ENCODE results near the gene LDLR.
"Not testable (repeated sequence)": the region's sequence is repeated elsewhere in the genome, so short reads cannot be mapped to it uniquely, and the experiment has no call there.

Gene LDLR

DNA sequence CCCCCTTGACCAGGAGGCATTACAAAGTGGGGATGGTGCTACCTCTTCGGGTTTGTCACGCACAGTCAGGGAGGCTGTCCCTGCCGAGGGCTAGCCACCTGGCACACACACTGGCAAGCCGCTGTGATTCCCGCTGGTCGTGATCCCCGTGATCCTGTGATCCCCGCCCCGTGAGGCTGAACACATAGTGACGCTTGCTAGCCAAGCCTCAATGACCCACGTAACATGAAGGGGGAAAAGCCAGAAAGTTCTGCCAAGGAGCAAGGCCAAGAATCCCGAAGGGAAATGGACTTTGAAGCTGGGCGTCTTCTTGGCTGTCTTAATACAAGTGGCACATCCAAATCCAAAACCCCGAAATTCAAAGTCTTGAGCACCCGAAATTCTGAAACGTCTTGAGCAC, 13.7 kb downstream of the LDLR start:
- FAIRE-seq = no peak

DNA sequence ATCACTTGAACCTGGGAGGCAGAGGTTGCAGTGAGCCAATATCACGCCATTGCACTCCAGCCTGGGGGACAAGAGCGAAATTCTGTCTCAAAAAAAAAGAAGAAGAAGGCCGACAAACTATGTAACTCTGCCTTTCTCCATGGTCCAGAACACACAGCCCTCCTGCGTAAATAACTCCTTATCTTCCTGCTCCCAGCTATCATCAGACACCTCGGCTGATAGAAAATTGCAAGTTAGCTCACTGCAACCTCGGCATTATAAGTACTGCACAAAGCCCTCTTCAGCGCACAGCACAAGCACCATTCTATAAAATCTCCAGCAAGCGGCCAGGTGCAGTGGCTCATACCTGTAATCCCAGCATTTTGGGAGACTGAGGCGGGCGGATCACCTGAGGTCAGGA, 14.4 kb downstream of the LDLR start:
- not testable (repeated sequence) for FAIRE-seq; DNase-seq (ENCODE audit: insufficient read length, low spot score)

More for the DNA sequence above, 13.7 kb downstream of the LDLR start:
- no peak for DNase-seq (ENCODE audit: insufficient read length, low spot score)

DNA sequence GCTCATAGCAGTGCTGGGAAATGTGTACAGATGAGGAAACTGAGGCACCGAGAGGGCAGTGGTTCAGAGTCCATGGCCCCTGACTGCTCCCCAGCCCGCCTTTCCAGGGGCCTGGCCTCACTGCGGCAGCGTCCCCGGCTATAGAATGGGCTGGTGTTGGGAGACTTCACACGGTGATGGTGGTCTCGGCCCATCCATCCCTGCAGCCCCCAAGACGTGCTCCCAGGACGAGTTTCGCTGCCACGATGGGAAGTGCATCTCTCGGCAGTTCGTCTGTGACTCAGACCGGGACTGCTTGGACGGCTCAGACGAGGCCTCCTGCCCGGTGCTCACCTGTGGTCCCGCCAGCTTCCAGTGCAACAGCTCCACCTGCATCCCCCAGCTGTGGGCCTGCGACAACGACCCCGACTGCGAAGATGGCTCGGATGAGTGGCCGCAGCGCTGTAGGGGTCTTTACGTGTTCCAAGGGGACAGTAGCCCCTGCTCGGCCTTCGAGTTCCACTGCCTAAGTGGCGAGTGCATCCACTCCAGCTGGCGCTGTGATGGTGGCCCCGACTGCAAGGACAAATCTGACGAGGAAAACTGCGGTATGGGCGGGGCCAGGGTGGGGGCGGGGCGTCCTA, 15.9 kb downstream of the LDLR start:
- DNase-seq (ENCODE audit: insufficient read length, low spot score) (no peak), FAIRE-seq (no peak)

DNA sequence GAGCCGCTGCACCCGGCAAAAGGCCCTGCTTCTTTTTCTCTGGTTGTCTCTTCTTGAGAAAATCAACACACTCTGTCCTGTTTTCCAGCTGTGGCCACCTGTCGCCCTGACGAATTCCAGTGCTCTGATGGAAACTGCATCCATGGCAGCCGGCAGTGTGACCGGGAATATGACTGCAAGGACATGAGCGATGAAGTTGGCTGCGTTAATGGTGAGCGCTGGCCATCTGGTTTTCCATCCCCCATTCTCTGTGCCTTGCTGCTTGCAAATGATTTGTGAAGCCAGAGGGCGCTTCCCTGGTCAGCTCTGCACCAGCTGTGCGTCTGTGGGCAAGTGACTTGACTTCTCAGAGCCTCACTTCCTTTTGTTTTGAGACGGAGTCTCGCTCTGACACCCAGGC, 17.2 kb downstream of the LDLR start:
- no peak for FAIRE-seq

DNA sequence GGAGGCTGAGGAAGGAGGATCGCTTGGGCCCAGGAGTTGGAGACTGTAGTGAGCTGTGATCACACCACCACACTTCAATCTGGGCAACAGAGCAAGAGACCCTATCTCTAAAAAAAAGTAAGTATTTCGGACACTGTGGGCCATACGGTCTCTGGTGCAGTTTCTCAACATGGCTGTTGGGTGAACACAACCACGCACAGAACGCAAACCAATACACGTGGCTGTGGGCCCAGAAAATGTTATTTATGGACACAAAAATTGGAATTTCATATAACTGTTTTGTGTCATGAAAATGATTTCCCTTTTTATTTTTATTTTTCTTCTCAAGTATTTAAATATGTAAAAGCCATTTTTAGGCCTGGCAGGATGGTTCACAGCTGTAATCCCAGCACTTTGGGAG, 19.5 kb downstream of the LDLR start:
- DNase-seq (ENCODE audit: insufficient read length, low spot score) = no peak
- FAIRE-seq = no peak

More for the DNA sequence above, 17.2 kb downstream of the LDLR start:
- no peak for DNase-seq (ENCODE audit: insufficient read length, low spot score)

DNA sequence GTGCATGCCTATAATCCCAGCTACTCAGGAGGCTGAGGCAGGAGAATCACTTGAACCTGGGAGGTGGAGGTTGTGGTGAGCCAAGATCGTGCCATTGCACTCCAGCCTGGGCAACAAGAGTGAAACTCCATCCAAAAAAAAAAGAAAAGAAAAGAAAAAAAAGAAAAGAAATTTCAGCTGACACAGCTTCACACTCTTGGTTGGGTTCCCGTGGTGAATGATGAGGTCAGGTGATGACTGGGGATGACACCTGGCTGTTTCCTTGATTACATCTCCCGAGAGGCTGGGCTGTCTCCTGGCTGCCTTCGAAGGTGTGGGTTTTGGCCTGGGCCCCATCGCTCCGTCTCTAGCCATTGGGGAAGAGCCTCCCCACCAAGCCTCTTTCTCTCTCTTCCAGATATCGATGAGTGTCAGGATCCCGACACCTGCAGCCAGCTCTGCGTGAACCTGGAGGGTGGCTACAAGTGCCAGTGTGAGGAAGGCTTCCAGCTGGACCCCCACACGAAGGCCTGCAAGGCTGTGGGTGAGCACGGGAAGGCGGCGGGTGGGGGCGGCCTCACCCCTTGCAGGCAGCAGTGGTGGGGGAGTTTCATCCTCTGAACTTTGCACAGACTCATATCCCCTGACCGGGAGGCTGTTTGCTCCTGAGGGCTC, 22.0 kb downstream of the LDLR start:
- FAIRE-seq = no peak

DNA sequence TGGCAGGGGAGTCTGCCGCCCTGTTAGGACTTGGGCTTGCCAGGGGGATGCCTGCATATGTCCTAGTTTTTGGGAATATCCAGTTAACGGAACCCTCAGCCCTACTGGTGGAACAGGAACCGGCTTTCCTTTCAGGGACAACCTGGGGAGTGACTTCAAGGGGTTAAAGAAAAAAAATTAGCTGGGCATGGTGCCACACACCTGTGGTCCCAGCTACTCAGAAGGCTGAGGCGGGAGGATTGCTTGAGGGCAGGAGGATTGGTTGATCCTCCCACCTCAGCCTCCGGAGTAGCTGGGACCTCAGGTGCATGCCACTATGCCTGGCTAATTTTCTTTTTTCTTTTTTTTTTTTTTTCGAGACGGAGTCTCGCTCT, 22.5 kb downstream of the LDLR start:
- no peak for FAIRE-seq
- no peak for DNase-seq (ENCODE audit: insufficient read length, low spot score)

More for the DNA sequence above, 22.0 kb downstream of the LDLR start:
- DNase-seq (ENCODE audit: insufficient read length, low spot score) = no peak

DNA sequence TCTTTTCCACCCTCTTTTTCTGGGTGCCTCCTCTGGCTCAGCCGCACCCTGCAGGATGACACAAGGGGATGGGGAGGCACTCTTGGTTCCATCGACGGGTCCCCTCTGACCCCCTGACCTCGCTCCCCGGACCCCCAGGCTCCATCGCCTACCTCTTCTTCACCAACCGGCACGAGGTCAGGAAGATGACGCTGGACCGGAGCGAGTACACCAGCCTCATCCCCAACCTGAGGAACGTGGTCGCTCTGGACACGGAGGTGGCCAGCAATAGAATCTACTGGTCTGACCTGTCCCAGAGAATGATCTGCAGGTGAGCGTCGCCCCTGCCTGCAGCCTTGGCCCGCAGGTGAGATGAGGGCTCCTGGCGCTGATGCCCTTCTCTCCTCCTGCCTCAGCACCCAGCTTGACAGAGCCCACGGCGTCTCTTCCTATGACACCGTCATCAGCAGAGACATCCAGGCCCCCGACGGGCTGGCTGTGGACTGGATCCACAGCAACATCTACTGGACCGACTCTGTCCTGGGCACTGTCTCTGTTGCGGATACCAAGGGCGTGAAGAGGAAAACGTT, 24.0 kb downstream of the LDLR start:
- DNase-seq (ENCODE audit: insufficient read length, low spot score) = no peak
- no peak for FAIRE-seq

DNA sequence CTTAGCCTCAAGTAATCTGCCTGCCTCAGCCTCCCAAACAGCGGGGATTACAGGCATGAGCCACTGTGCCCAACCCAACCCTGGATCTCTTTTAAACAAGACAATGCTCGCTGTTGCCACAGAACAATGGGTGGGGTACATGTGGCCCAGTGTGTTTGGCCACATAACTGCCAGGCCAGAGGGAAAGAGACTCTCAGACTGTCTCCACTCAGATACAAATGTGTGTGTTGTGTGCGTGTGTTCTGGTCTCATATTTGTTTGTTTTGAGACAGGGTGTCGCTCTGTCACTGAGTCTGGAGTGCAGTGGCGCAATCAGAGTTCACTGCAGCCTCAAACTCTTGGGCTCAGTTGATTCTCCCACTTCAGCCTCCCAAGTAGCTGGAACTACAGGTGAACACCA, 25.8 kb downstream of the LDLR start:
- FAIRE-seq (no peak), DNase-seq (ENCODE audit: insufficient read length, low spot score) (no peak)

DNA sequence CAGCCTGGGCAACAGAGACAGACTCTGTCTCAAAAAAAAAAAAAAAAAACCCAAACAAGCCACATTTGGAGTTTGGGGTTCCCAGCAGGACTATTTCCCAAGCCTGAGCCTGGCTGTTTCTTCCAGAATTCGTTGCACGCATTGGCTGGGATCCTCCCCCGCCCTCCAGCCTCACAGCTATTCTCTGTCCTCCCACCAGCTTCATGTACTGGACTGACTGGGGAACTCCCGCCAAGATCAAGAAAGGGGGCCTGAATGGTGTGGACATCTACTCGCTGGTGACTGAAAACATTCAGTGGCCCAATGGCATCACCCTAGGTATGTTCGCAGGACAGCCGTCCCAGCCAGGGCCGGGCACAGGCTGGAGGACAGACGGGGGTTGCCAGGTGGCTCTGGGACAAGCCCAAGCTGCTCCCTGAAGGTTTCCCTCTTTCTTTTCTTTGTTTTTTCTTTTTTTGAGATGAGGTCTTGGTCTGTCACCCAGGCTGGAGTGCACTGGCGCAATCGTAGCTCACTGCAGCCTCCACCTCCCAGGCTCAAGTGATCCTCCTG, 26.7 kb downstream of the LDLR start:
- no peak for FAIRE-seq
- DNase-seq (ENCODE audit: insufficient read length, low spot score) = no peak

DNA sequence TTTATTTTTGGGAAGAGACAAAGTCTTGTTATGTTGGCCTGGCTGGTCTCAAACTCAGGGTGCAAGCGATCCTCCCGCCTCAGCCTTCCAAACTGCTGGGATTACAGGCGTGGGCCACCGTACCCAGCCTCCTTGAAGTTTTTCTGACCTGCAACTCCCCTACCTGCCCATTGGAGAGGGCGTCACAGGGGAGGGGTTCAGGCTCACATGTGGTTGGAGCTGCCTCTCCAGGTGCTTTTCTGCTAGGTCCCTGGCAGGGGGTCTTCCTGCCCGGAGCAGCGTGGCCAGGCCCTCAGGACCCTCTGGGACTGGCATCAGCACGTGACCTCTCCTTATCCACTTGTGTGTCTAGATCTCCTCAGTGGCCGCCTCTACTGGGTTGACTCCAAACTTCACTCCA, 27.2 kb downstream of the LDLR start:
- FAIRE-seq = no peak
- DNase-seq (ENCODE audit: insufficient read length, low spot score) = no peak

DNA sequence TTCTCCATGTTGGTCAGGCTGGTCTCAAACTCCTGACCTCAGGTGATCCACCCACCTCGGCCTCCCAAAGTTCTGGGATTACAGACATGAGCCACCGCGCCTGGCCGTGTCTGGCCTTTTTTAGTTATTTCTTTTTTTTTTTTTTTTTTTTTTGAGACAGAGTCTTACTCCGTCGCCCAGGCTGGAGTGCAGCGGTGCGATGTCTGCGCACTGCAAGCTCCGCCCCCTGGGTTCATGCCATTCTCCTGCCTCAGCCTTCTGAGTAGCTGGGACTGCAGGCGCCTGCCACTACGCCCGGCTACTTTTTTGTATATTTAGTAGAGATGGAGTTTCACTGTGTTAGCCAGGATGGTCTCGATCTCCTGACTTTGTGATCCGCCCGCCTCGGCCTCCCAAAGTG, 32.7 kb downstream of the LDLR start:
- not testable (repeated sequence) for DNase-seq (ENCODE audit: insufficient read length, low spot score); FAIRE-seq

DNA sequence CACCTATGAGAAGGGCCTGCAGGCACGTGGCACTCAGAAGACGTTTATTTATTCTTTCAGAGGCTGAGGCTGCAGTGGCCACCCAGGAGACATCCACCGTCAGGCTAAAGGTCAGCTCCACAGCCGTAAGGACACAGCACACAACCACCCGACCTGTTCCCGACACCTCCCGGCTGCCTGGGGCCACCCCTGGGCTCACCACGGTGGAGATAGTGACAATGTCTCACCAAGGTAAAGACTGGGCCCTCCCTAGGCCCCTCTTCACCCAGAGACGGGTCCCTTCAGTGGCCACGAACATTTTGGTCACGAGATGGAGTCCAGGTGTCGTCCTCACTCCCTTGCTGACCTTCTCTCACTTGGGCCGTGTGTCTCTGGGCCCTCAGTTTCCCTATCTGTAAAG, 33.9 kb downstream of the LDLR start:
- FAIRE-seq (no peak), DNase-seq (ENCODE audit: insufficient read length, low spot score) (no peak)

DNA sequence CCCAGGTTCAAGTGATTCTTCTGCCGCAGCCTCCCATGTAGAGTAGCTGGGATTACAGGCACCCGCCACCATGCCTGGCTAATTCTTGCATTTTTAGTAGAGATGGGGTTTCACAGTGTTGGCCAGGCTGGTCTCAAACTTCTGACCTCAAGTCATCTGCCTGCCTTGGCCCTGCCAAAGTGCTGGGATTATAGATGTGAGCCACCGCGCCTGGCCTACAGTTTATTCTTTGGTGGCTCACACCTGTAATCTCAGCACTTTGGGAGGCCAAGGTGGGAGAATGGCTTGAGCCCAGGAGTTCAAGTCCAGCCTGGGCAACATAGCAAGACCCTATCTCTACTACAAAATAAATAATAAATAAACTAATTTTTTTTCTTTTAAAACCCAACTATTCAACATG, 34.9 kb downstream of the LDLR start:
- not testable (repeated sequence) for FAIRE-seq; DNase-seq (ENCODE audit: insufficient read length, low spot score)

DNA sequence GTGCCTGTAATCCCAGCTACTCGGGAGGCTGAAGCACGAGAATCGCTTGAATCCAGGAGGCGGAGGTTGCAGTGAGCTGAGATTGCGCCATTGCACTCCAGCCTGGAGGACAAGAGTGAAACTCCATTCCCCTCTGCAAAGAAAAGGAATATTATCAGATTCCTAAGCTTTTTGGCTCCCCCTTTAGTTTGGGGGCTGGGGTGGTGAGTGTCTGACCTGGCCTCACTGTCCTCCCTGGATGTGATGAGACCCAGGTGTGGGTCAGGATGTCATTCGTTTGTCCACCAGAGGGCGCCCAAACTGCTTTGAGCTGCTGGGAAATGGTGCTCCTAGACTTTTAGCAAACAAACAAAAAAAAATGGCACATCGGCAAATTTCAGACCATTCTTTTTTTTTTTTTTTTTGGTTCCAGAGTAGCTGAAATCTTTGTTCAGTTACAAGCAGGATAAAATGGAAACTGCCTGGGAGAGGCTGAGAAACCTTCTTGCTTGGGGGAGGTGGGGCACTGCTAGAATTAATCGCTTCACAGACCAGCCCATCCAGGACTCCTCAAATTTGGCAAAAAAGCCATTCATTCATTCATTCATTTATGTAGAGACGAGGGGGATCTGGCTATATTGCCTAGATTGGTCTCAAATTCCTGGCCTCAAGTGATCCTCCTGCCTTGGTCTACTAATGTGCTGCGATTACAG, 36.9 kb downstream of the LDLR start:
- DNase-seq (ENCODE audit: insufficient read length, low spot score) = peak; percentile 70
- FAIRE-seq = peak; percentile 4

DNA sequence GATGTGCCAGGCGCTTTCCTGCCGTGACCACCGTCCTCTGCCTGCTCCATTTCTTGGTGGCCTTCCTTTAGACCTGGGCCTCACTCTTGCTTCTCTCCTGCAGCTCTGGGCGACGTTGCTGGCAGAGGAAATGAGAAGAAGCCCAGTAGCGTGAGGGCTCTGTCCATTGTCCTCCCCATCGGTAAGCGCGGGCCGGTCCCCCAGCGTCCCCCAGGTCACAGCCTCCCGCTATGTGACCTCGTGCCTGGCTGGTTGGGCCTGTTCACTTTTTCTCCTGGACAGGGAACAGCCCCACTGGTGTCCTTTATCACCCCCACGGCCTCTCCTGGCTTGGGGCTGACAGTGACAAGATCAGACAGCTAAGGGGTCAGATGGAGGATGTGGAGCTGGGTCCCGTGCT, 38.6 kb downstream of the LDLR start:
- FAIRE-seq = no peak

DNA sequence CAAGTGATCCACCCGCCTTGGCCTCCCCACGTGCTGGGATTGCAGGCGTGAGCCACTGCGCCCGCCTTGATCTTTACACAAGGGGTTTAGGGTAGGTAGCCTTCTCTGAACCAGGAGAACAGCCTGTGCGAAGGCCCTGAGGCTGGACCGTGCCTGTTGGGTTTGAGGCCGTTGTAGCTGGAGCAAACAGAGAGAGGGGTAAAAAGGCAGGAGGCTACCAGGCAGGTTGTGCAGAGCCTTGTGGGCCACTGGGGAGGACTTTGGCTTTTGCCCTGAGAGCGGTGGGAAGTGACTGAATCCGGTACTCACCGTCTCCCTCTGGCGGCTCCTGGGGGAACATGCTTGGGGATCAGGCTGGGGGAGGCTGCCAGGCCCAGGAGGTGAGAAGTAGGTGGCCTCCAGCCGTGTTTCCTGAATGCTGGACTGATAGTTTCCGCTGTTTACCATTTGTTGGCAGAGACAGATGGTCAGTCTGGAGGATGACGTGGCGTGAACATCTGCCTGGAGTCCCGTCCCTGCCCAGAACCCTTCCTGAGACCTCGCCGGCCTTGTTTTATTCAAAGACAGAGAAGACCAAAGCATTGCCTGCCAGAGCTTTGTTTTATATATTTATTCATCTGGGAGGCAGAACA, 41.7 kb downstream of the LDLR start:
- FAIRE-seq (peak; percentile 49), DNase-seq (ENCODE audit: insufficient read length, low spot score) (peak; percentile 82)

More for the DNA sequence above, 38.6 kb downstream of the LDLR start:
- no peak for DNase-seq (ENCODE audit: insufficient read length, low spot score)

DNA sequence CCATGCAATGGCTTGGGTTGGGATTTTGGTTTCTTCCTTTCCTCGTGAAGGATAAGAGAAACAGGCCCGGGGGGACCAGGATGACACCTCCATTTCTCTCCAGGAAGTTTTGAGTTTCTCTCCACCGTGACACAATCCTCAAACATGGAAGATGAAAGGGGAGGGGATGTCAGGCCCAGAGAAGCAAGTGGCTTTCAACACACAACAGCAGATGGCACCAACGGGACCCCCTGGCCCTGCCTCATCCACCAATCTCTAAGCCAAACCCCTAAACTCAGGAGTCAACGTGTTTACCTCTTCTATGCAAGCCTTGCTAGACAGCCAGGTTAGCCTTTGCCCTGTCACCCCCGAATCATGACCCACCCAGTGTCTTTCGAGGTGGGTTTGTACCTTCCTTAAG, 42.2 kb downstream of the LDLR start:
- FAIRE-seq = no peak
- no peak for DNase-seq (ENCODE audit: insufficient read length, low spot score)

DNA sequence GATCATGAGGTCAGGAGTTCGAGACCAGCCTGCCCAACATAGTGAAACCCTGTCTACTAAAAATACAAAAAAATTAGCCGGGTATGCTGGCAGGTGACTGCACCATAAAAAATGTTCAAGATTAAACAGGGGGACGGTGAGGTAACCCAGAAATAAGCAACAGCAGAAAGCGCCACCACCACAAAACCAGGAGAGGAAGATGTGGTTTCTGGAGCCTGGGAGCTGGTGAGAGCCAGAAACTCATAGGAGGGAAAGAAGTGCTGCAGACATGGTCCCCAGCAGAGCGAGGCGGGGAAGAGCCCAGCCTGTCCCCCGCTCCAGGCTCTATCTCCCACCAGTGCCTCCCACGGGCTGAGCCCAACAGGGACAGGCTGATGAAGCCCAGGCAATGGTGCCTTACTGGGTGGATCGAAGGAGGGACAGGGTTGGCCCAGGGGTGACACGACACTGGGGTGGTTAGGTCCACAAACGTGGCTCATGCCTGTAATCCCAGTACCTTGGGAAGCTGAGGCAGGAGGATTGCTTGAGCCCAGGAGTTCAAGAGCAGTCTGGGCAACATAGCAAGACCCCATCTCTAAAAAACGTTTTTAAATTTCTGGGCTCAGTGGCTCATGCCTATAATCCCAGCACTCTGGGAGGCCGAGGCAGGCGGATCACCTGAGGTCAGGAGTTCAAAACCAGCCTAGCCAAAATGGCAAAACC, 47.3 kb downstream of the LDLR start:
- DNase-seq (ENCODE audit: insufficient read length, low spot score) = no peak
- no peak for FAIRE-seq
